GM12878 (cell line): ENCODE data around the gene MICAL3. TPM values are rescaled to one million over a fixed set of nuclear protein-coding genes. Genes with fewer than 3 reads are reported as not detected.

ENCODE experiments used
- ATAC-seq: fragments of 200-7000 bp; cut with Tn5 transposase; 3 replicates; pipeline ENCODE4 v1.9.1; 2020; ENCODE audit warnings: mild to moderate bottlenecking, moderate library complexity
- BruUV-seq: library from RNA; stranded (reverse); fragments of 400-500 nt; replicated peaks from 2 replicates; lab custom pipeline; 2021; lab: Mats Ljungman, UMichigan
- CTCF ChIA-PET: fragments of 300-600 bp; sonication (Branson Sonifier 250); formaldehyde crosslinking; extraction: SDS; loops from one replicate; lab custom pipeline; 2021; ENCODE audit warnings: inconsistent platforms; lab: Yijun Ruan, JAX
- POLR2A ChIA-PET: fragments of 350-600 bp; formaldehyde crosslinking; extraction: SDS; loops from one replicate; lab custom pipeline; 2021; ENCODE audit warnings: inconsistent platforms; lab: Charles Lee
- RAD21 ChIA-PET: fragments of 300-600 bp; sonication (Branson Sonifier 250); formaldehyde crosslinking; loops from one replicate; lab custom pipeline; 2023; ENCODE audit warnings: antibody characterized with exemption; ENCODE audit not compliant: unreplicated experiment; lab: Charles Lee
- SMC1A ChIA-PET: fragments of 300-600 bp; sonication (Branson Sonifier 250); formaldehyde crosslinking; loops from one replicate; lab custom pipeline; 2023; ENCODE audit not compliant: unreplicated experiment, uncharacterized antibody; lab: Charles Lee
- DNase-seq: peaks from one replicate; pipeline ENCODE4 v3.0.0-alpha.2; 2011; ENCODE audit warnings: low read depth, low spot score
- FAIRE-seq: peaks from 3 replicates; lab custom pipeline; 2011; peaks lifted over from hg19 to GRCh38; lab: Jason Lieb, UNC
- H2AFZ ChIP-seq: 2 replicates; pipeline ENCODE4 v1.6.0; 2011; ENCODE audit warnings: low read depth, low read length, control low read depth; ENCODE audit not compliant: control insufficient read depth
- H3K27ac ChIP-seq: 2 replicates; pipeline ENCODE4 v1.5.1; 2011; ENCODE audit warnings: control low read depth; ENCODE audit not compliant: control insufficient read depth, insufficient read depth
- H3K27me3 ChIP-seq, 2 experiments: replicated peaks in 1 of 2; 2 replicates each; pipeline versions ENCODE4 v1.6.0 to v1.6.1; 2011; ENCODE audit warnings: low read length in 1 of 2; ENCODE audit not compliant: control insufficient read depth in 2 of 2, insufficient read depth in 2 of 2
- H3K36me3 ChIP-seq, 2 experiments: 2 replicates each; pipeline ENCODE4 v1.5.1; 2011; ENCODE audit warnings: low read length in 1 of 2; ENCODE audit not compliant: control insufficient read depth in 2 of 2, insufficient read depth in 2 of 2
- H3K4me1 ChIP-seq: 2 replicates; pipeline ENCODE4 v1.6.1; 2011; ENCODE audit warnings: mild to moderate bottlenecking, low read length, moderate library complexity, mixed read lengths; ENCODE audit not compliant: control insufficient read depth, insufficient read depth
- H3K4me2 ChIP-seq: 2 replicates; pipeline ENCODE4 v1.6.0; 2011; ENCODE audit warnings: control low read depth; ENCODE audit not compliant: control insufficient read depth, insufficient read depth
- H3K4me3 ChIP-seq: fragments of 200-600 bp; sonication (generic); 2 replicates; pipeline ENCODE4 v1.5.1; 2016
- H3K79me2 ChIP-seq: 2 replicates; pipeline ENCODE4 v1.6.0; 2011; ENCODE audit warnings: low read length; ENCODE audit not compliant: control insufficient read depth, insufficient read depth
- H3K9ac ChIP-seq: 2 replicates; pipeline ENCODE4 v1.8.0; 2011; ENCODE audit warnings: low read length, control low read depth, mixed read lengths; ENCODE audit not compliant: control insufficient read depth, insufficient read depth
- H3K9me3 ChIP-seq: replicated peaks from 3 replicates; pipeline ENCODE4 v1.5.1; 2011; ENCODE audit warnings: mild to moderate bottlenecking, low read length; ENCODE audit not compliant: control insufficient read depth, insufficient read depth
- H4K20me1 ChIP-seq: 2 replicates; pipeline ENCODE4 v1.6.0; 2011; ENCODE audit not compliant: control insufficient read depth, insufficient read depth
- CBFB ChIP-seq: IDR thresholded peaks from 2 replicates; pipeline ENCODE4 v1.6.1; 2016; ENCODE audit warnings: antibody characterized with exemption, low read depth
- CHD1 ChIP-seq: IDR thresholded peaks from 2 replicates; pipeline ENCODE4 v1.6.1; 2012; ENCODE audit warnings: low read depth, low read length, improper control_type of control experiment
- CREM ChIP-seq: IDR thresholded peaks from 2 replicates; pipeline ENCODE4 v1.6.1; 2014; ENCODE audit warnings: antibody characterized with exemption, low read depth
- EP300 ChIP-seq, 2 experiments: fragments of 150-350 bp in 1 of 2; IDR thresholded peaks; 2 replicates each; pipeline ENCODE4 v1.6.1; 2011 to 2012; ENCODE audit warnings: low read depth in 2 of 2, low read length in 2 of 2, borderline replicate concordance in 1 of 2, improper control_type of control experiment in 1 of 2, inconsistent platforms in 1 of 2; ENCODE audit not compliant: control insufficient read depth in 1 of 2
- FOXM1 ChIP-seq: IDR thresholded peaks from 2 replicates; pipeline ENCODE4 v1.6.1; 2012; ENCODE audit warnings: low read depth, mild to moderate bottlenecking, inconsistent platforms, low read length, moderate library complexity
- GATAD2B ChIP-seq: fragments of 450-650 bp; conservative IDR thresholded peaks from 2 replicates; pipeline ENCODE4 v1.6.1; 2017; ENCODE audit warnings: low read depth, mild to moderate bottlenecking, moderate library complexity
- HDAC6 ChIP-seq: fragments of 200-600 bp; sonication (generic); IDR thresholded peaks from one replicate; pipeline ENCODE4 v1.8.0; 2017; ENCODE audit warnings: antibody characterized with exemption; ENCODE audit not compliant: unreplicated experiment
- IKZF2 ChIP-seq, 2 experiments: fragments of 450-650 bp; IDR thresholded peaks; 2 replicates each; pipeline ENCODE4 v1.6.1; 2017; ENCODE audit warnings: mild to moderate bottlenecking in 2 of 2, moderate library complexity in 2 of 2
- LARP7 ChIP-seq: fragments of 450-650 bp; IDR thresholded peaks from 2 replicates; pipeline ENCODE4 v1.6.1; 2017; ENCODE audit warnings: mild to moderate bottlenecking
- POLR2AphosphoS5 ChIP-seq: IDR thresholded peaks from 2 replicates; pipeline ENCODE4 v1.6.1; 2011; ENCODE audit warnings: mild to moderate bottlenecking, low read length, inconsistent platforms
- RBBP5 ChIP-seq: fragments of 200-600 bp; sonication (generic); conservative IDR thresholded peaks from 2 replicates; pipeline ENCODE4 v1.6.1; 2016
- RELA ChIP-seq: fragments of 450-650 bp; IDR thresholded peaks from 2 replicates; pipeline ENCODE4 v1.8.0; 2014; ENCODE audit warnings: borderline replicate concordance; ENCODE audit not compliant: partially characterized antibody
- SREBF2 ChIP-seq: IDR thresholded peaks from 2 replicates; pipeline ENCODE4 v1.6.1; 2012; ENCODE audit warnings: mild to moderate bottlenecking, low read length
- SUZ12 ChIP-seq: fragments of 200-600 bp; sonication (generic); IDR thresholded peaks from one replicate; pipeline ENCODE4 v1.6.1; 2018; ENCODE audit warnings: antibody characterized with exemption, mild to moderate bottlenecking; ENCODE audit not compliant: unreplicated experiment
- ZNF622 ChIP-seq: fragments of 450-650 bp; IDR thresholded peaks from 2 replicates; pipeline ENCODE4 v1.6.1; 2017; ENCODE audit warnings: mild to moderate bottlenecking, inconsistent platforms
- ZZZ3 ChIP-seq: IDR thresholded peaks from 2 replicates; pipeline ENCODE4 v1.6.1; 2011; ENCODE audit warnings: low read depth; ENCODE audit not compliant: control insufficient read depth, insufficient read length
- WGBS: methylation state at CpG from one replicate; pipeline ENCODE4 v1.1.6; 2016; ENCODE audit warnings: low lambda C conversion rate; ENCODE audit not compliant: insufficient replicate concordance, insufficient coverage; ENCODE audit errors: missing lambda C conversion rate; 5-methylcytosine and 5-hydroxymethylcytosine counted together
- in situ Hi-C: fragments of 300-500 bp; cut with MboI; formaldehyde crosslinking; loops from 9 replicates; pipeline ENCODE4 v1.14.3; 2018; ENCODE audit warnings: mixed read lengths
- intact Hi-C: fragments of 100-400 bp; cut with micrococcal nuclease; formaldehyde crosslinking; loops from one replicate; pipeline ENCODE4 v1.14.2; 2022; ENCODE audit not compliant: unreplicated experiment
- polyA plus RNA-seq, 11 experiments: library from polyadenylated mRNA; depleted of rRNA in 4 of 11; unstranded in 6 of 11; stranded (reverse) in 5 of 11; fragments of >200 nt; fragmentation: Nextera tagmentation in 4 of 11; fragmentation: Illumina TruSeq in 1 of 11; extraction: Ambion mirVana in 4 of 11; extraction: Trizol in 1 of 11; gene quantifications; 1 replicate in 1 of 11; 2 replicates in 10 of 11; pipeline versions ENCODE4 v1.2.1 to v1.2.3, GENCODE V29; 2011 to 2016; ENCODE audit warnings: inconsistent platforms in 2 of 11, missing spikeins in 2 of 11, low read depth in 1 of 11
- total RNA-seq, 4 experiments: library from RNA; depleted of rRNA in 3 of 4; stranded (reverse); fragments of >200 nt in 3 of 4; fragmentation: Illumina TruSeq in 1 of 4; extraction: Trizol in 1 of 4; gene quantifications; 2 replicates each; pipeline versions ENCODE4 v1.2.1 to v1.2.3, GENCODE V29; 2013 to 2021
- TF ChIP-seq, protein P1 (sequence below): fragments of 450-650 bp; IDR thresholded peaks from 2 replicates; pipeline ENCODE4 v1.6.1; 2017; ENCODE audit warnings: borderline replicate concordance
- TF ChIP-seq, protein P2 (sequence below): fragments of 450-650 bp; IDR thresholded peaks from 2 replicates; pipeline ENCODE4 v1.6.1; 2017; ENCODE audit warnings: low read depth, mild to moderate bottlenecking, moderate library complexity
- TF ChIP-seq, protein P3 (sequence below): IDR thresholded peaks from 2 replicates; pipeline ENCODE4 v1.6.1; 2011; ENCODE audit warnings: borderline replicate concordance, low read depth, mild to moderate bottlenecking, moderate library complexity, mixed read lengths, low read length; ENCODE audit not compliant: insufficient read depth; ENCODE audit errors: extremely low read length
- TF ChIP-seq, protein P4 (sequence below): IDR thresholded peaks from 2 replicates; pipeline ENCODE4 v1.6.1; 2011; ENCODE audit warnings: mild to moderate bottlenecking, low read depth, low read length, moderate library complexity; ENCODE audit not compliant: insufficient replicate concordance

The MICAL3 gene
- total and polyA plus RNA-seq, 10 of the 15 experiments (the other 5 are each of a cell fraction or from before 2014, with no cell fraction given) = 2.6 to 92.2 (median 24.0) TPM

DNA sequence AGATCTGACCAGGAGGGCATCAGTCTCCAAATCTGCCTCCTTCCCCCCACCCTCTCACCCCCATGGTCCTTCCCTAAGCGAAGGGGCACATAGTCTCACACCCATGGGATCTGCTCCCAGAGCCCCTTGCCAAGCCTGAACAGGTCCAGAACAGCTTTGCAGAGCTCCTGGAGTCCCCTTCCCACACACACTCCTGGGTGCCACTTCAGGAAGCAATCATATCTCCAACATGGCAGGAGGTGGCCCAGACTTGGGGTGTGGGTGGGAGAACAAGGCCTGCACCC is 63.0 kb downstream of the MICAL3 start:
- POLR2A ChIA-PET = no interaction called here

More for the DNA sequence above, 63.0 kb downstream of the MICAL3 start:
- 43% methylated on average over 1 of the region's 1 CpG for WGBS
- RAD21 ChIA-PET = no interaction called here
- Histone ChIP-seq H3K4me2 (no peak overlapping the region), H3K36me3 (peaks cover 8 to 13% of the 10 kb centered on the region in 2 experiments; a peak in 3 of 4 replicates), H3K9me3 (no peaks in the 10 kb centered on the region), H3K9ac (no peak overlapping the region), H3K4me1 (peaks cover 26% of the 10 kb centered on the region), H3K27ac (no peak overlapping the region), H2AFZ (no peak overlapping the region), H3K4me3 (no peak overlapping the region), H3K79me2 (peaks cover 23% of the 10 kb centered on the region), H4K20me1 (peaks cover 9% of the 10 kb centered on the region), H3K27me3 (no peaks in the 10 kb centered on the region)
- ATAC-seq (no peak), DNase-seq (no peak), FAIRE-seq (no peak)
- intact Hi-C loops = no loop called here
- TF ChIP-seq EP300 (IDR thresholded peaks at IDR 0.05; ENCODE audit: borderline replicate concordance in 1 of 2, control insufficient read depth in 1 of 2, low read depth in 2 of 2, low read length in 2 of 2) (no peak), HDAC6 (no peak), CBFB (no peak), ZZZ3 (no peak), POLR2AphosphoS5 (no peak), GATAD2B (no peak), IKZF2 (IDR thresholded peaks at IDR 0.05) (no peak), SUZ12 (no peak), CHD1 (no peak), FOXM1 (no peak), RELA (no peak), CREM (no peak), SREBF2 (no peak), ZNF622 (no peak), RBBP5 (no peak), LARP7 (no peak)
- TF ChIP-seq, protein P1, sequence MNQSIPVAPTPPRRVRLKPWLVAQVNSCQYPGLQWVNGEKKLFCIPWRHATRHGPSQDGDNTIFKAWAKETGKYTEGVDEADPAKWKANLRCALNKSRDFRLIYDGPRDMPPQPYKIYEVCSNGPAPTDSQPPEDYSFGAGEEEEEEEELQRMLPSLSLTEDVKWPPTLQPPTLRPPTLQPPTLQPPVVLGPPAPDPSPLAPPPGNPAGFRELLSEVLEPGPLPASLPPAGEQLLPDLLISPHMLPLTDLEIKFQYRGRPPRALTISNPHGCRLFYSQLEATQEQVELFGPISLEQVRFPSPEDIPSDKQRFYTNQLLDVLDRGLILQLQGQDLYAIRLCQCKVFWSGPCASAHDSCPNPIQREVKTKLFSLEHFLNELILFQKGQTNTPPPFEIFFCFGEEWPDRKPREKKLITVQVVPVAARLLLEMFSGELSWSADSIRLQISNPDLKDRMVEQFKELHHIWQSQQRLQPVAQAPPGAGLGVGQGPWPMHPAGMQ = no peak
- TF ChIP-seq, protein P2, sequence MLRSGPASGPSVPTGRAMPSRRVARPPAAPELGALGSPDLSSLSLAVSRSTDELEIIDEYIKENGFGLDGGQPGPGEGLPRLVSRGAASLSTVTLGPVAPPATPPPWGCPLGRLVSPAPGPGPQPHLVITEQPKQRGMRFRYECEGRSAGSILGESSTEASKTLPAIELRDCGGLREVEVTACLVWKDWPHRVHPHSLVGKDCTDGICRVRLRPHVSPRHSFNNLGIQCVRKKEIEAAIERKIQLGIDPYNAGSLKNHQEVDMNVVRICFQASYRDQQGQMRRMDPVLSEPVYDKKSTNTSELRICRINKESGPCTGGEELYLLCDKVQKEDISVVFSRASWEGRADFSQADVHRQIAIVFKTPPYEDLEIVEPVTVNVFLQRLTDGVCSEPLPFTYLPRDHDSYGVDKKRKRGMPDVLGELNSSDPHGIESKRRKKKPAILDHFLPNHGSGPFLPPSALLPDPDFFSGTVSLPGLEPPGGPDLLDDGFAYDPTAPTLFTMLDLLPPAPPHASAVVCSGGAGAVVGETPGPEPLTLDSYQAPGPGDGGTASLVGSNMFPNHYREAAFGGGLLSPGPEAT = no peak
- TF ChIP-seq, protein P3, sequence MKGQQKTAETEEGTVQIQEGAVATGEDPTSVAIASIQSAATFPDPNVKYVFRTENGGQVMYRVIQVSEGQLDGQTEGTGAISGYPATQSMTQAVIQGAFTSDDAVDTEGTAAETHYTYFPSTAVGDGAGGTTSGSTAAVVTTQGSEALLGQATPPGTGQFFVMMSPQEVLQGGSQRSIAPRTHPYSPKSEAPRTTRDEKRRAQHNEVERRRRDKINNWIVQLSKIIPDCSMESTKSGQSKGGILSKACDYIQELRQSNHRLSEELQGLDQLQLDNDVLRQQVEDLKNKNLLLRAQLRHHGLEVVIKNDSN = no peak
- TF ChIP-seq, protein P4, sequence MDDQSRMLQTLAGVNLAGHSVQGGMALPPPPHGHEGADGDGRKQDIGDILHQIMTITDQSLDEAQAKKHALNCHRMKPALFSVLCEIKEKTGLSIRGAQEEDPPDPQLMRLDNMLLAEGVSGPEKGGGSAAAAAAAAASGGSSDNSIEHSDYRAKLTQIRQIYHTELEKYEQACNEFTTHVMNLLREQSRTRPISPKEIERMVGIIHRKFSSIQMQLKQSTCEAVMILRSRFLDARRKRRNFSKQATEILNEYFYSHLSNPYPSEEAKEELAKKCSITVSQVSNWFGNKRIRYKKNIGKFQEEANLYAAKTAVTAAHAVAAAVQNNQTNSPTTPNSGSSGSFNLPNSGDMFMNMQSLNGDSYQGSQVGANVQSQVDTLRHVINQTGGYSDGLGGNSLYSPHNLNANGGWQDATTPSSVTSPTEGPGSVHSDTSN = no peak
- SMC1A ChIA-PET = no interaction called here
- CTCF ChIA-PET = no interaction called here
- BruUV-seq = no TSS peak
- in situ Hi-C loops = no loop called here
